ENCODE results near the gene PANK1. TPM values are rescaled to one million over a fixed set of nuclear protein-coding genes. Genes with fewer than 3 reads are reported as not detected.
"Not testable (repeated sequence)": the region's sequence is repeated elsewhere in the genome, so short reads cannot be mapped to it uniquely, and the experiment has no call there.

PANK1 gene
- total RNA-seq, 1 experiment from 2014 or later = 11.2 TPM

DNA sequence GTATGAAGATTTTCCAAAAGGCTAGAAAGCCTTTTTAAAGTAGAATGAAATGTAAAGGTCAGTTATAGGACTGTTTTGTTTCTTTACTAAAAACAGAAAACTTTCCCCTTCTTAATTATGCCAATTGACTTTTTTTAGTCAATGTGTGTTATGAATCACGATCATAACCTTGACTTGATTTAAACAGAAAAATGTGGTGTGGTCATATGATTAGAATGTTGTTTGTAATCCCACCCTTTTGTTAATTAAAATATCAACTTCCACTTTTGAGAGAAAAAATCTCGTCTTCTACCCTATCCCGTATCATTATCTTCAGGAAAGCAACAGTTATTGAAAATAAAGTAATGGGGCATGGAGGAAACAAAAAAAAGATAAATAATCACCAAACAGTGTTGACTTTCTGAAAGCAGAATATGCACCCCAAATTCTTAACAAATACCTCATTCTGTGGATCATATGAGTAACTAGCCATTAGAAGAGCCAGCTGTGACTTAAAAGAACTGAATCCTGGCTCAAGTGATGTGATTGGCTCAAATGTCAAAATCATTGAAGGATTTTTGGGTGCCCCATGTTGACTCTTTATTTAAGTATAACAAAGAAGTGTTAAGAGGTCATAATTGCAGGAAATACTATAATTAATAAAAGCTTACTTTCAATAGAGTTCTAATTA, 77.3 kb downstream of the PANK1 start:
- no peak for DNase-seq (ENCODE audit: low read depth)

DNA sequence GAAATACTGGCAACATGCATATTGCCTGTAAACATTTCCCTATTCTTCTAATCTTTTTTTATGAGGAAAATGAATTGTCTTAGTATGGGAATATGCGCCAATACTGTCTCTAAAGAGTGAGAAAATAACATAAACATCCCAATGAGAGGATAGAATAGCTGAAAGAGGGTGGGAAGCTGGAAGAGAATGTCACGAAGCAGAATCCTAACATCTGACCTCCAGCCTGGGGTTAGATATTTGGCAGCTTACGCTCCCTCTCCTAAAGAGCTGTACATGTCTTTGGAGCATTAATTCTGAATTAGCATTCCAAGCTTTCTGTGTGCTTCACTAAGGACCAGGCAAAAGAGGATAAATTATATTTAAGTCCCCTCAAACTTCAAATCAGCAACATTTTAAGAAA, 78.0 kb downstream of the PANK1 start:
- DNase-seq (ENCODE audit: low read depth) = no peak

DNA sequence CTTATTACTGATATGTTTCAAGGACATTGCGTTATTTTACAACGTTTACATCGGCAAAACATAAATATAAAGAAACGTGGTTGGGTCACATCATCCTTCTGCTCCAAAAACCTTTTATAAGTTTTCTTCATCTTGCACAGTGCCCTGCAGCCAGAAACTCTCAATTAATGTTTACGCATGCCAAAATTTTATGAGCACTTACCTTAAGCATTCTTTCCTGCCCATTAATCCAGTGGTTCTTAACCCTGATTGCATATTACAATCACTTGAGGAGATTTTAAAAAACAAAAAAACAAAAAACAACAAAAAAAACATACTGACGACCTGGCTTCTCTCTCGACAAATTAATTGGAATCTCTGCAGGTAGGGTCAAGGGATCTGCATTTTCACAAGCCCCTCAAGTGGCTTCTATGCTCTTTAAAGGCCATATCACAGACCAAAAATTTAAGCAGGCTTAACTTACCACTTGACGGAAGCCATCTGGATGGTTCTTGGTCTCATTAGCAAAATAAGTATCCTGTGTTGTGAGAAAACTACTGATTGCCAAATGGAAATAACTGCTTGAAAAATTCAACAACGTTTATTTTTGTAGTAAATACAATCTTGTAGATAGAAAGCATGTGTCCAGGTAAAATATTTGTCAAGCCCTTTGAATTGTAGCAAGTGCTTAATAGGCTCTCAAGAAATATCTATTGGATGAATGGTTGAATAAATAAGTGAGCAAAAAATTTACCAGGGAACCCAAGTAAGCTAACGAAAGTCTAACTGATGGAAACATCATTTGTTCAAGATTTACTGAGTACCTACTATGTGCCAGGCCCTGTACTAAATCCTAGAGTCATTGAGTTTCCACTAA, 78.7 kb downstream of the PANK1 start:
- DNase-seq (ENCODE audit: low read depth) = no peak

DNA sequence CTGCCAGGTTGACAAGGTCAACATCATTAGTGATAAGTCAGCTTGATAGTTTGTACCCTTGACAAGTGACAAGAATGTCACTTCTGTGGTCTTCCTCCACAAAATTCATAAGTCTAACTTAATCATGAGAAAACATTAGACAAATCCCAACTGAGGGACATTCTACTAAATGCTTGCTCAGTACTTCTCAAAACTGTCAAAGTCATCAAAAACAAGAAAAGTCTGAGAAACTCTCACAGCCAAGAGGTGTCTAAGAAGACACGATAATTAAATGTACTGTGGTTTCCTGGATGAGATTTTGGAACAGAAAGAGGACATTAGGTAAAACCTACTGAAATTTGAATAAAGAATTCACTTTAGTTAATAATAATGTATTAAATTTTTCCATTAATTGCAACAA, 79.9 kb downstream of the PANK1 start:
- no peak for DNase-seq (ENCODE audit: low read depth)

DNA sequence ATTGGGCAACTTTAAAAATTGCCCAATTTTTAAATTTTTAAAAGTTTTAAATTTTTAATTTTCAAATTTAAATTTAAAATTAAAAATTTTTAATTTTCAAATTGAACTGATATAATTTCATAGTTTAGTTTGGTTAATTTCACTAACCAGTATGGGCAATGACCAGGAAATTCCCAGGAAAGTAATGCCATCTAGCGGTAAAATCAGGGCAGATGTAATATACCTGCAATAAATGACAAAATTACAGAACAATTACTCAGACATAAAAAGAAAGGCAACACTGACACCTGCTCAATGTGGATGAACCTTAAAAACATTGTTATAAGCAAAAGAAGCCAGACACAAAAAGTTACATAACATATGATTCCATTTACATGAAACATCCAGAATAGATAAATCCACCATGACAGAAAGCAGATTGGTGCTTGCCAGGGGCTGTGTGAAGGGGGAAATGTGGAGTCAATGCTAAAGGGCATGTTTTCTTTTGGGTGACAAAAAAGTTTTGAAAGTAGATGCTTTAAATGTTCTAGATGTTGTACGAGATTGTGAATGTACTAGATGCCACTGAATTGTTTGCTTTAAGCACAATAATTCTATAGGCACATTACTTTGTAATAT, 81.1 kb downstream of the PANK1 start:
- DNase-seq (ENCODE audit: low read depth) = peak; percentile 28

DNA sequence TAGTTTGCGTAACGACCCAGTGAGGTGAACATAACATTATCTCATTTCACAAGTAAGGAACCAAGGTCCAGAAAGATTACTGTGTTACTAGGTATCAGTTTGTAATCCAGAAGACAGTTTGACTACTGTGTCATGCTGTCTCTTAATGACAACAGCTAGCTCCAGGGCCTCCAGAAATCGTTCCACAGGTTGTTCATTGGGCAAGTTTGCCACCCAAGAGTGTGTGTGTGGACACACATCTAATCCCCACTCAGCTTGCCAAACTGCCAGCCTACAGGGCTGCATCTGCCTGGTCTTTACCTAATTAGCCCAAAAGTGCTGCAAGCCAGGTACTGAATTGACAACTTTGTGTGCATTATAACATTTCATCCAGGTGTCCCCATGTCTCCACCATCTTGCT, 81.7 kb downstream of the PANK1 start:
- DNase-seq (ENCODE audit: low read depth) = no peak

DNA sequence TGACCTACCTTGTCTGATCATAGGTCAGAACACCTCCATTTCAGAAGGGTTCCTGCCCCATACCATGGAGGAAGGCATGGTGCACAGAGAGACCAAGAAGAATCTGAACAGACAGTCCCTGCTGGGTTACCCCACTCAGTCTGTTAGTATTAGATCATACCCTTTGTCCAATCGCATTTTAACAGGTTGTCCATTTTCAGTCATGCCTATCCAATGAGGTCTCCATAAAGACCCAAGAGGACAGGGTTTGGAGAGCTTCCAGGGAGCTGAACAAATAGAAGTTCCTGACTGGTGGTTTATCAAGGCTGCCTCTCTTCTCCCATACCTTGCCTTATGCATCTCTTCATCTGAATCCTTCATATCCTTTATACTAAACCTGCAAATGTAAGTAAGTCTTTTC, 88.4 kb downstream of the PANK1 start:
- no peak for DNase-seq (ENCODE audit: low read depth)

DNA sequence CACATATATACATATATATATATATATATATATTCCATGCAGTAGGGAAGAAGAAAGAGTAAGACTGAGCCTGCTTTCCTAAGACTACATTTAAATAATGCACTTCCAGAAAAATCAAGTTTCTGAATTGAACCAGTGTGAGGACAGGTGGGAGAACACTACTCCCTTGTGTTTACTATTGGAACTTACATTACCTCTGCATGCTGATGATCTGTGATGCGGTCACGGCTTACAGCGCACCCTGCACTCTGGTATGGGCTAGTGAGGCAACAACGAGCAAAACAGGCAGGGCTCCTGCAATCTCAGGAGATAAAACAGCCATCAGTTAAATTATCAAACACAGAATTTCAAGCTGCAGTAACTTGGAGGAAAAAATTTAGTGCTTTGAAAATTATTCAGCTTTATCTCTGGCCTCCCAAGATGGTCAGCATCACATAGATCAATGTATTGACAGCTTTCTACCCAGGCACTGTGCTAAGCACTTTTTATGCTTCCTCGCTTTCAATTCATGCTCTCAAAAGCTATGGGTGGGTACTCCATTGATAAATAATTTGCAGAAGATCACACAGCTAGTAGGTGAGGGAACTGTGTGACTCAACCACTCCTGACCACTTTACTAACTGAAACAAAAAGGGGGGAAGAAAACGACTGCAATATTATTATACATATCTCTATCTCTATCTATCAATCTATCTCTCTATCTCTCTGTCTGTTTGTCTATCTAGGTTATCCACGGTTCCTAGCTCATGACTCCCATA, 89.2 kb downstream of the PANK1 start:
- DNase-seq (ENCODE audit: low read depth) = peak; percentile 23

DNA sequence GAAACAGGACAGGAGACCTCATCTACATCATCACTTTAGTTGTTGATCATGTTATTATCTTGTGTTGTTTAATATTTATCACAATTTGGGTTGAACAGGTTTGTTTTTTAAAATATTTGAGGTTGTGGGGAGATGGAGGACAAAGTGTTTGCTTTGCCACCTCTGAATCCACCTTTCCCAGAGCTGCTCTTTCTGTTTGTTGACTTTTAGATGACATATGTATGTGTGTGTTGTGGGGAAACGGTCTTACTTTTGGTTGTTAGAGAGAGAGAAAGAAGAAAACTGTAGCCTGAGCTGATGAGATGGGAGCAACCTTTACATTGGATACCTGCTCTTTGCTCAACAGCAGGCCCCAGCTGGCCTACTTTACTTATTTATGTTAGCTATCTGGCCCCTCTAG, 90.6 kb downstream of the PANK1 start:
- DNase-seq (ENCODE audit: low read depth) = no peak

DNA sequence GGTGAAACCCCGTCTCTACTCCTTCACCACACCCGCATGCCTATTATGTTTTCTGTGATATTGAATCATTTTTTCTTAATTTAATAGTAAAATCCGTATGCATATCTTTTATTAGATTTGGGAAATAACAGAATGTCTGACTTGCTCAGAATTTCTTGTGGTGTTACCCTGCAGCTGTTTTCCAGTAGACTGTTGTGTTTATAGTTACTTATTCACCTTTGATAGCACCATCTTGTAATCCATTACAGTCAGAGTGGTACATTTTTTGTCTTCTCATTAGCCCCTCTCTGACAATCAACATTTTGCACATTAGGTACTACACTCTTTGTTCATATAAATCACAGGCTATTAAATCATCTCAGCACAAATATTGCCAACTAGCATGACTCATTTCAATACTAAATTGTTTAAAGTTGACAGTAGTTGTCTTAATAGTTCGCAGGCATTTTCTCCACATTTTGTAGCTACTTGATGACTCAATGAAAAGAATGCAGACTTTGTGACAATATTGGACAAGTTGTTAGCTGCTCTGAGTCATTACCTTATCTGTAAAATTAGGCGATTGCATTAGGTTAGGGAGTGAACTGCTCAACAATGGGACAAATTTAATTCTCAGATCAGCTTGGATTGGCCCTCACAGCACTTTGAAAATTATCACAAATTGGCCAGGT, 91.8 kb downstream of the PANK1 start:
- DNase-seq (ENCODE audit: low read depth) = peak; percentile 70

DNA sequence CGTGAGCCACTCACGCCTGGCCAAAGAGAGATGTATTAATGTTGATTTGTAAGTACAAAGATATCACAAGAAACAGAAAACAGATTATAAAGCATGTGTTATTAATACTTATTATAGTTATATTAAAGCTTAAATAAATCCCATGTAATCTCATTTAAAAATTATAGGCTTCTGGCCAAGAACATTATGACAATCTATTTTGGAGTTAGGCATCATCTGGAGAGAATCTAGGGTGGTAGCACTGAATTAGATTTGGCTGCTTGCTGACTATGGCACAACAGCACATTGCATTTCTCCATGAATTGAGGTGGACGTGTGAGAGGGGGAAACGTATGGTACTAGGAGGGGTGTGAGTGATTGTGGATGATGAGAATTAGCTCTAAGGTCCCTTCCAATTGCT, 92.8 kb downstream of the PANK1 start:
- DNase-seq (ENCODE audit: low read depth) = no peak

DNA sequence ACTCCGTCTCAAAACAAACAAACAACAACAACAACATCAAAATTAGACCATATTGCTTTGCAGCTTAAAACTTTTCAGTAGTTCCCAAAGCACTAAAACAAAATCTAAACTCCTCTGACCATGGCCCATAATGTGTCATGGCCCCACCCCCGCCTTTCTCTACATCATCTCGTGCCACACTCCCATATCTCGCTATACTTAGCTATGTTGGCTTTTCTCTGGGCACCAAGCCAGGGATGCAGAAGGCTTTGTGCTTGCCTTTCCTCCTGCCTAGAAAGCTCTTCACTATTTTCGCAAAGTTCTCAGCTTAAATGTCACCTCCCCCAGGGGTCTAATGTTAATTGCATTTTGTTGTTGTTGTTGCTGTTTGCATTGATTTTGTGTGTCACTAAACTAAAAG, 94.5 kb downstream of the PANK1 start:
- peak; percentile 35 for DNase-seq (ENCODE audit: low read depth)

DNA sequence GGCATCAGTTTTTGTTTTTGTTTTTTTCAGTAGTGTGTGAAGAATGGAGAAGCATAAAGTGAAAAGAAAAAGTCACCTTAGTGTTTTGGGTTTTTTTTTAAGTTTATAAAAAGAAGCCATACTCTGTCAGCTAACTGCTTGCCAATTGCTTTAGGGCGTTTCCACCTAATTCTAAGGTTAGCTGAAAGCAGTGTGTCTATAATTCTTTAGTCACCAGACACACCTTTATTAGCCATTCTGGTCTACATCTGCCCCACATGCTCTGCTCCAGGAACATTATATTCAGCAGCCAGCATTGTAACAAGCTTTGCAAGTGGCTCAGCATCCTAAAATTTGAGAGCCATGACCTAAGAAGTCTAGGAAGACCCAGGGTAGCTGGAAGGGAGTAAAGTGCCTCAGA, 95.5 kb downstream of the PANK1 start:
- no peak for DNase-seq (ENCODE audit: low read depth)

DNA sequence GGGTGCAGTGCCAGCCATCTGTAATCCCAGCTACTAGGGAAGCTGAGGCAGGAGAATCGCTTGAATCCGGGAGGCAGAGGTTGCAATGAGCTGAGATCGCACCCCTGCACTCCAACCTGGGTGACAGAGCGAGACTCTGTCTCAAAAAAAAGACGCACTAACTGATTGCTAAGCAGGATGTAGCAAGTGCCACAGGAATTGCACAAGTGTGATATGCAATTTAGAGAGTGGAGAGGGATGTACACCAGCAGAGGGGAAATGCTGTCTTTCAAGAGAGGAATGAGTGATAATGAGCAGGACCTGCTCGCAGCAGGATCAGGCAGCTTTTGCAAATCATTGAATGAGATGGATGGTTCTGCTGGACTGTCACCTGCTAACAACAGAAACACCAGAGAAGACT, 96.4 kb downstream of the PANK1 start:
- DNase-seq (ENCODE audit: low read depth) = no peak

DNA sequence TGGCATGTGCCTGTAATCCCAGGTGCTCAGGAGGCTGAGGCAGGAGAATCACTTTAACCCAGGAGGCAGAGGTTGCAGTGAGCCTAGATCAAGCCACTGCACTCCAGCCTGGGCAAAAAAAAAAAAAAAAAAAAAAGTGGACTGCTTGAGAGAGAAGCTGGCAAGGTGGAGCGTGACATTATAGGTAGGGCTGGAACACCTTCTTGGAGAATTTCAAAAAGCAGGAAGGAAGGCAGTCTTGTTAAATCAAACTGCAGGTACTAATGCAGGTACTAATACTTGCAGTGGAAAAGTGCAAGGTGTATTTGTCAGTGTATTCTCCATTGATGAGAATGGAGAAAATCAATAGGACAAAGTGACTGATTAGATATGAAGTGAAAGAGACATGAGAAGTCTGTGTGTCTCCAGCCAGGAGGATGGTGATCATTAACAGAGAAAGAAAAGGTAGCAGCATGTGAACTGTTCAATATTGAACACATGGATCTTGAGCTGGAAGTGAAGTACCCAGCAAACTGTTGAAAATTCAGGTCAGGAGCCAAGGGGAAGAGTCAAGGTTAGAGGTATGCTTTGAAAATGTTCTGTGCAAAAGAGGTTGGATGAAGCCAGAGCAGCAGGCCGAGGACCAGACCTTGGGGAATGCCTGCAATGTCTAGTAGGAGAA, 97.1 kb downstream of the PANK1 start:
- DNase-seq (ENCODE audit: low read depth) = no peak

DNA sequence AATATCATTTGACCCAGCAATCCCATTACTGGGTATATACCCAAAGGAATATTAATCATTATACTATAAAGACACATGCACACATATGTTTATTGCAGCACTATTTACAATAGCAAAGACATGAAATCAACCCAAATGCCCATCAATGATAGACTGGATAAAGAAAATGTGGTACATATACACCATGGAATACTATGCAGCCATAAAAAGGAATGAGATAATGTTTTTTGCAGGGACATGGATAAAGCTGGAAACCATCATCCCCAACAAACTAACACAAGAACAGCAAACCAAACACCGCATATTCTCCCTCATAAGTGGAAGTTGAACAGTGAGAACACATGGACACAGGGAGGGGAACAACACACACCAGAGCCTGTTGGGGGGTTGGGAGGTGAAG, 98.4 kb downstream of the PANK1 start:
- DNase-seq (ENCODE audit: low read depth) = not testable (repeated sequence)

DNA sequence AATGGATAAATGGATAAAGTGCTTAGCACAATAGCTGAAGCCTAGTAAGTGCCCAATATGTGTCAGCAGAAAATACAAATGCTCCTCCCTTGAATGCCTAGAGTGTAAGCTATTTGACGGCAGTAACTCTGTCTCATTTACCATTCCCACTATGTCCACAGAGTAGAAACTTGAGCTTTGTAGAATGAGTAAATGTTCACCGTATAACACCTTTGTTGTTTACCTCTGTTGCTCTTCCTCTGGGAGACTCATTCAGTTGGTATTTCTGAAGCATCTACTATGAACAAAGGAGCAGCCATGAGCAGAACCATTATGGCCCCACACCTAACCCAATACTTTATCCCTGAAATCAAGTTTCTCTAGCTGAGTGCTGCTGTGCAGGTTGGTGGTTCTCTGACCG, 101.2 kb downstream of the PANK1 start:
- DNase-seq (ENCODE audit: low read depth) = no peak

DNA sequence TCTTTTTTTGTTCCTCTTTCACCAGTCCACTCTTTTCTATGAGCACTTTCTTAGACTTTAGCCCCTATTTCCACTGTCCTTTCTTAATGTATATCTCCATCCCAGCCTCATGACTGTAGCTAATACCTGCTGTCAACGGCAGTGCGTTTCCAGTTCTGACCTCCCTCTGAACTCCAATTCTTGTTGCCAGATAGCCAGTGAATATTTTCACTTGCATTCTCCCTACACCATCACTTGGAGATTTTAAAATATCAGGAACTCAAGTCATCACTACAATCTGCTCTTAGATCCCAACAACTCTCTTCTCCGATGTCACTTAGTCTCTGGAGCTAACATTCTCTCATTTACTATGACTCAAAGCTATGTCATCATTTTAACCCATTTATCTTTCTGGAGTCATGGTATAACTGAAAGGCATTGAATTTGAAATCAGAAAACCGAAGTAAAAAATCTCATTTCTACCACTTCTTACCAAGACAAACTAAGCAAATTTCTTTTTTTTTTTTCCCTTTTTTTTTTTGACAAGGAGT, 104.6 kb downstream of the PANK1 start:
- no peak for DNase-seq (ENCODE audit: low read depth)

DNA sequence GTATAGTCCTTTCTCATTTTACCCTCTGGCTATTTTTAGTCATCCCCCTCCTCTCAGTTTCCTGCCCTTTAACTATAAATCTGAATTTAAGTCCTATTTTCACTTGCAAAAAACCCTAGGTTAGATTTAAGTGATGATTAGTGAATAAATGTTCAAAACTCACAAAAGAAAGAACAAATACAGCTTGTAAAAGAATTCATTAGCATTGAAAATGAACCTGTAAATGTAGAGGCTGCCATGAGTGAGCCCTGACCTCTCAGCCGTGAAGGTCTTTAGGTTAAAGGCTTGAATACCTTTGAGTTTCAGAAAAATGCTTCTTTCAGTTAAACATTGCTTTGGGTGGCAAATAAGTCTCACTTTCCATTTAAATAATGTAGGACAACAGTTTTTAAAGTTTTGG, 107.7 kb downstream of the PANK1 start:
- DNase-seq (ENCODE audit: low read depth) = no peak

DNA sequence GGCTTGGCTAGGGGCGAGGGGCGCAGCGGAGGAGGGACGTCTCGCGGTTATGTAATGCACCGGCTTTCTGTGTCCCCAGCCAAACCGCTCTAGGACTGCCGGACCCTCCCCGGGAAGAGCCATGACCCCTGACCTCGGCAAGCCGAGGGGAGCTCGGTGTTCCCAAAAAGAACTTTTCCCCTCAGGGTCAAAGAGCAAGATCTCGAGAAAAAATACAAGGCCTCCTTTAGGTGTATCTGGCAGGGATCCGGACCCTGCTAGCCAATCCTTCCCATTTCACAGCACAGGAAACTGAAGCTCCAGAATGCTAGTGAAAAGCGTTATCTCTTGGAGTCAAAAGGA, 109.1 kb downstream of the PANK1 start:
- no peak for DNase-seq (ENCODE audit: low read depth)
